AG04450 (cell line): Measurements from ENCODE around the gene ONECUT2. TPM values are rescaled to one million over a fixed set of nuclear protein-coding genes. Genes with fewer than 3 reads are reported as not detected.

Experiments used
- CTCF ChIA-PET: fragments of 300-600, 350-600 bp; formaldehyde crosslinking; extraction: SDS; loops from one replicate; lab custom pipeline; 2022; ENCODE audit warnings: antibody characterized with exemption, inconsistent platforms; lab: Charles Lee
- POLR2A ChIA-PET: fragments of 350-600 bp; formaldehyde crosslinking; extraction: SDS; loops from one replicate; lab custom pipeline; 2021; ENCODE audit warnings: antibody characterized with exemption, inconsistent platforms; lab: Yijun Ruan, JAX
- DNase-seq: peaks from one replicate; pipeline ENCODE4 v3.0.0-alpha.2; 2011; ENCODE audit warnings: low read depth, low spot score
- H3K27ac ChIP-seq: one replicate; pipeline ENCODE4 v1.5.1; 2012; ENCODE audit warnings: low read depth, low read length, control low read depth
- H3K27me3 ChIP-seq: one replicate; pipeline ENCODE4 v1.6.0; 2012; ENCODE audit warnings: low read length; ENCODE audit not compliant: control insufficient read depth, insufficient read depth
- H3K4me3 ChIP-seq: 2 replicates; pipeline ENCODE4 v1.5.1; 2011; ENCODE audit warnings: mild to moderate bottlenecking, low read depth, low read length, control low read depth
- H3K9me3 ChIP-seq: 2 replicates; pipeline ENCODE4 v1.5.1; 2012; ENCODE audit warnings: low read length; ENCODE audit not compliant: control insufficient read depth, insufficient read depth
- CTCF ChIP-seq: IDR thresholded peaks from 2 replicates; pipeline ENCODE4 v1.5.1; 2011; ENCODE audit warnings: low read depth, low read length, control low read depth, inconsistent platforms
- polyA plus RNA-seq: library from polyadenylated mRNA; depleted of rRNA; stranded (reverse); fragments of >200 nt; gene quantifications from 2 replicates; pipeline ENCODE4 v1.2.3, GENCODE V29; 2011

ONECUT2 gene
- polyA plus RNA-seq, 1 experiment, result 0.01 TPM

DNA sequence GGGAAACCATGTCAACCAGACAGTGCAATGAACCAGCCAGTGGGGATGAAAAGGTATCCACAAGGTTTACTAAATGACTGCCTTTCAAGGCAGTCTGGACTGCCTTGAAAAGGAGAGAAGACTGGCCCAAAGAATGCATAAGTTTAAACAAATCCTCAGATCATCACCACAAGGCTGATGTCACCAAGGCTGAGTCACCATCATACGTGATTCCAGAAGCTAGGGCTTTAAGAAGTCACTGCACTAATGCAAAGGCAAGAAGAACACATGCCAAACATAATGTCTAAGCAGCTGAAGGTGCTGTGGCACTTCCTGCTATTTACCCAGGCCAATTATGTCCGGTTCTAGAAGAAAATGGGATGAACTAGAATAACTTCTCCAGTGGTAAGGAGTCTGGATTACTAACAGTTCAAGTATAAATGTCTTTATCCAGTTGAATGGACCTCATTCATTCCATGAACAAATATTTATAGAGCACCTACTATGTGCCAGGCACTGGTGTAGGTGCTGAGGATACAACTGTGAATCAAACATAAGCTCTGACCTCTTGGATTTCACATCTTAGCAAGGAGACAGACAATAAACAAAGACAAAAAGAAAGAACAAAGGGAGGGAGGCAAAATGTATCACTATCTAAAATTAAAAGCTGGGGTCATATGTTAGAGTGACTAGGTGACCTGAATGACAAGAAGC, 37.6 kb upstream of the ONECUT2 start:
- Histone ChIP-seq H3K9me3 (no peaks in the 10 kb centered on the region), H3K27ac (no peak overlapping the region), H3K27me3 (no peaks in the 10 kb centered on the region), H3K4me3 (no peak overlapping the region)
- POLR2A ChIA-PET, result no interaction called here
- TF ChIP-seq CTCF, result no peak
- CTCF ChIA-PET, result no interaction called here
- DNase-seq, result no peak

- ChIA-PET POLR2A (no interaction called here), CTCF (no interaction called here)
- Histone ChIP-seq H3K9me3 (no peaks in the 10 kb centered on the region), H3K27ac (no peak overlapping the region), H3K4me3 (no peak overlapping the region), H3K27me3 (no peaks in the 10 kb centered on the region)
- no peak for DNase-seq
- TF ChIP-seq CTCF, result no peak
Observed at GRCh38 chr18:57404345-57404744, 30.8 kb upstream of the ONECUT2 start.

DNA sequence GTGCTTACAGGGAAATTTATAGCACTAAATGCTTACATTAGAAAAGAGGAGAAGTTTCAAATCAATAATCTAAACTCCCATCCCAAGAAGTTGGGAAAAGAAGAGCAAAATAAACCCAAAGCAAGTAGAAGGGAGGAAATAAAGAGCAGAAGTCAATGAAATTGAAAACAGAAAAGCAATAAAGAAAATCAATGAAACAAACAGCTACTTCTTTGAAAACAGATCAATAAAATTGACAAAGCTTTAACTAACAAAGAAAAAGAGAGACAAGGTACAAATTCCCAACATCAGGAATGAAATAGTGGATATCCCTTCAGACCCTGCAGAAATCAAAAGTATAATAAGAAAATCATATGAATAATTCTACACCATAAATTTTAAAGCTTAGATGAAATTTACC, 25.5 kb upstream of the ONECUT2 start:
- CTCF ChIA-PET, result no interaction called here
- Histone ChIP-seq H3K4me3 (no peak overlapping the region), H3K27me3 (no peaks in the 10 kb centered on the region), H3K9me3 (no peaks in the 10 kb centered on the region), H3K27ac (no peak overlapping the region)
- DNase-seq, result no peak
- no peak for TF ChIP-seq CTCF
- POLR2A ChIA-PET, result no interaction called here

DNA sequence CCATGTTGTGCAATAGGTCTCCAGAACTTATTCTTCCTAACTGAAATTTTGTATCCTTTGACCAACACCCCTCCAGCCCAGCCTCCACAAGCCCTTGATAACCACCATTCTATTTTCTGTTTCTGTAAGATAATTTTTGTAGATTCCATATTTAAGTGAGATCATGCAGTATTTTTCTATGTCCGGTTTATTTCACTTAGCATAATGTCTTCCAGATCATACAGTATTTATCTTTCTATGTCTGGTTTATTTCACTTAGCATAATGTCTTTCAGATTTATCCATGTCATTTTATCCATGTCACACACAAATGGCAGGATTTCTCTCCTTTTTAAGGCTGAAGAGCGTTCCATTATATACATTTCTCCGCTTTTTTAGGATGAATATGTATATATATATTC, 24.4 kb upstream of the ONECUT2 start:
- CTCF ChIA-PET, result no interaction called here
- POLR2A ChIA-PET, result no interaction called here
- no peaks in the 10 kb centered on the region for H3K27me3 ChIP-seq
- H3K9me3 ChIP-seq, result no peaks in the 10 kb centered on the region
- DNase-seq, result no peak
- no peak overlapping the region for H3K4me3 ChIP-seq
- TF ChIP-seq CTCF, result no peak
- no peak overlapping the region for H3K27ac ChIP-seq

- no peak overlapping the region for H3K27ac ChIP-seq
- DNase-seq, result no peak
- POLR2A ChIA-PET, result no interaction called here
- CTCF ChIA-PET, result no interaction called here
- no peak for TF ChIP-seq CTCF
- H3K9me3 ChIP-seq, result no peaks in the 10 kb centered on the region
- no peak overlapping the region for H3K4me3 ChIP-seq
- peaks cover 2% of the 10 kb centered on the region for H3K27me3 ChIP-seq
Observed at GRCh38 chr18:57416542-57416941, 18.6 kb upstream of the ONECUT2 start.
